Natural killer cell treated with Interleukin-12 subunit alpha and Interleukin-12 subunit beta and Interleukin-15 and Interleukin-18, amount 100 ng/mL, for 72 hours (primary cell): ENCODE results near the gene SPTA1. TPM values are rescaled to one million over a fixed set of nuclear protein-coding genes. Genes with fewer than 3 reads are reported as not detected.
"Not testable (repeated sequence)": the region's sequence is repeated elsewhere in the genome, so short reads cannot be mapped to it uniquely, and the experiment has no call there.

Experiments
- ATAC-seq, 2 donors: fragments of 150-1000 bp; cut with Tn5 transposase in 1 of 2; sonication (Bioruptor Pico), chemical (Tn5 transposase) in 1 of 2; 2 replicates each; pipeline ENCODE4 v1.10.0; 2021
- DNase-seq: peaks from one replicate; pipeline ENCODE4 v3.0.0; 2022; ENCODE audit warnings: low spot score
- H3K27ac Mint-ChIP-seq, 2 donors: 1 replicate in 1 of 2; 2 replicates in 1 of 2; pipeline ENCODE4 v1.8.0; 2022; ENCODE audit warnings: mixed read lengths in 2 of 2, mild to moderate bottlenecking in 1 of 2, moderate library complexity in 1 of 2
- H3K27me3 Mint-ChIP-seq, 2 donors: 1 replicate in 1 of 2; 2 replicates in 1 of 2; pipeline ENCODE4 v1.8.0; 2022; ENCODE audit warnings: mixed read lengths in 2 of 2
- H3K36me3 Mint-ChIP-seq: one replicate; pipeline ENCODE4 v1.8.0; 2022; ENCODE audit warnings: mixed read lengths
- H3K4me1 Mint-ChIP-seq, 2 donors: 1 replicate in 1 of 2; 2 replicates in 1 of 2; pipeline ENCODE4 v1.8.0; 2022; ENCODE audit warnings: low read depth in 2 of 2, mixed read lengths in 2 of 2, mild to moderate bottlenecking in 1 of 2
- H3K4me3 Mint-ChIP-seq: one replicate; pipeline ENCODE4 v1.8.0; 2022; ENCODE audit warnings: mixed read lengths
- H3K9me3 Mint-ChIP-seq: 2 replicates; pipeline ENCODE4 v1.8.0; 2022; ENCODE audit warnings: mixed read lengths
- total RNA-seq, 2 donors: library from RNA; stranded (reverse); gene quantifications; one replicate each; pipeline ENCODE4 v1.2.3, GENCODE V29; 2022

SPTA1 gene
- total RNA-seq, 2 donors from 2014 or later: 0.08 to 0.43 TPM

DNA sequence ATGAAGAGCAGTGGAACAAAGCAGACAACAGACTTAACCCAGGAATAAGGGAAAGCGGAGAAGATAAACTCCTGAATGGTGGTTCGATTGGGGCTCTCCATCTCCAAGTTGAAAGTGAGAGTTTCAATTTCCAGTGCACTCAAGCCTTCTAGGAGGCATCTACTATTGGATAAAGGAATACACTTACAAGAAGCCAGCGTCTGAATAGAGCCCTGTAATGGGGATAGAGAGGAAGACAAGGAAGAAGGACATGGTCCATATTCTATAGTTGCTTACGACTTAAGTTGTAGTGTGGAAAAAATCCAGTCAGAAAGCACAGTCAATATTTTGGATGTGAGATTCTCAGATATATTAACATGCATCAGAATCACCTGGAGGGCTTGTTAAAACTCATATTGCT is 14.0 kb upstream of the SPTA1 start, which contains the start of gene OR6K2:
TSS of gene OR6K2 (minus strand) at position 101 of the 400 bp plus-strand sequence. CDS start at position 101, 0 bp downstream.
- H3K9me3 Mint-ChIP-seq: no peaks in the 10 kb centered on the region
- H3K27ac Mint-ChIP-seq: no peak within 1 kb of the TSS
- H3K27me3 Mint-ChIP-seq: peaks cover 19 to 32% of the 10 kb centered on the region in 2 donors
- H3K36me3 Mint-ChIP-seq: no peaks in the 10 kb centered on the region
- H3K4me3 Mint-ChIP-seq: no peak within 1 kb of the TSS
- no peak for DNase-seq
- ATAC-seq: no peak
- no peaks in the 10 kb centered on the region for H3K4me1 Mint-ChIP-seq

- Mint-ChIP-seq H3K4me1 (no peaks in the 10 kb centered on the region), H3K27ac (no peak overlapping the region), H3K9me3 (no peaks in the 10 kb centered on the region), H3K36me3 (no peaks in the 10 kb centered on the region), H3K4me3 (no peak overlapping the region), H3K27me3 (peaks cover 24% of the 10 kb centered on the region in 2 donors)
- ATAC-seq (no peak), DNase-seq (no peak)
Measured at GRCh38 chr1:158694596-158694995, 8.1 kb upstream of the SPTA1 start.

DNA sequence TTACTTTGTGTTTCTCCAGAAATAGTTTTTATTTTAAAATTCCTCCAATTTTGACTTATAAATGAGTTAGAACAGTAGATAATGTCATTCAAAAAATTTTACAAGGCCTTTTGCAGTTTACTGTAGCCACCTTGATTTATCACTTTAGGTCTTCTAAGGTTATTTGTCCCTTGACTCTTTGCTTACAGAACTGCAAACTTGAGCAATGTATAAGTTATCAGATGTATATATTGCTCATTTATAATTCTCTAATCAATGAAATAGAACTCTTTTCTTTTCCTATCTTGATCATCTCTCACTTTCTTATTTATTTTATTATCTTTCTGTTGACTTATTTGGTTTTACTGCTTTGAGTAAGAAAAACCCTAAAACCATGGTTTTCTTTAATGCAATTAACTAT is 5.8 kb upstream of the SPTA1 start:
- Mint-ChIP-seq H3K27me3 (peaks cover 10 to 23% of the 10 kb centered on the region in 2 donors), H3K27ac (no peak overlapping the region), H3K36me3 (no peaks in the 10 kb centered on the region), H3K4me3 (no peak overlapping the region), H3K9me3 (no peaks in the 10 kb centered on the region), H3K4me1 (no peaks in the 10 kb centered on the region)
- ATAC-seq: no peak
- DNase-seq: no peak

- H3K9me3 Mint-ChIP-seq: no peaks in the 10 kb centered on the region
- DNase-seq (no peak), ATAC-seq (no peak)
- H3K4me3 Mint-ChIP-seq: no peak overlapping the region
- no peak overlapping the region for H3K27ac Mint-ChIP-seq
- no peaks in the 10 kb centered on the region for H3K4me1 Mint-ChIP-seq
- no peaks in the 10 kb centered on the region for H3K36me3 Mint-ChIP-seq
- peaks cover 10 to 23% of the 10 kb centered on the region in 2 donors for H3K27me3 Mint-ChIP-seq
Measured at GRCh38 chr1:158691907-158692306, 5.4 kb upstream of the SPTA1 start.

GRCh38 chr1:158691149-158691548 is 4.6 kb upstream of the SPTA1 start:
- not testable (repeated sequence) for H3K4me3 Mint-ChIP-seq, H3K27ac Mint-ChIP-seq, H3K36me3 Mint-ChIP-seq, ATAC-seq, DNase-seq, H3K9me3 Mint-ChIP-seq, H3K4me1 Mint-ChIP-seq
- H3K27me3 Mint-ChIP-seq: peaks cover 10 to 26% of the 10 kb centered on the region in 2 donors

DNA sequence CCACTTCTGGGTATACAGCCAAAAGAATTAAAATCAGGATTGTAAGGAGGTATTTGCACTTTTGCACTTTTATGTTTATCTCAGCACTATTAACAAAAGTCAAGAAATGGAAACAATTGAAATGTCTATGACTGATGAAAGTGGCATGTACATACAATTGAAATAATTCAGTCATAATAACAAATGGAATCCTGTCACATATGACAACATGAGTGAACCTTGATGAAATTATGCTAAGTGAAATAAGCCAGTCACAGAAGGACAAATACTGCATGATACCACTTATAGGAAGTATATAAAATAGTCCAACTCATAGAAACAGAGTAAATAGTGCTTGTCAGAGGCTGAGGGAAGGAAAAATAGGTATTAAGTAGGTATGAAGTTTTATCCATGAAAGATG is 3.4 kb upstream of the SPTA1 start:
- ATAC-seq (no peak), DNase-seq (no peak)
- Mint-ChIP-seq H3K27ac (no peak overlapping the region), H3K9me3 (no peaks in the 10 kb centered on the region), H3K4me3 (no peak overlapping the region), H3K36me3 (no peaks in the 10 kb centered on the region), H3K4me1 (no peaks in the 10 kb centered on the region), H3K27me3 (peaks cover 11 to 21% of the 10 kb centered on the region in 2 donors)

DNA sequence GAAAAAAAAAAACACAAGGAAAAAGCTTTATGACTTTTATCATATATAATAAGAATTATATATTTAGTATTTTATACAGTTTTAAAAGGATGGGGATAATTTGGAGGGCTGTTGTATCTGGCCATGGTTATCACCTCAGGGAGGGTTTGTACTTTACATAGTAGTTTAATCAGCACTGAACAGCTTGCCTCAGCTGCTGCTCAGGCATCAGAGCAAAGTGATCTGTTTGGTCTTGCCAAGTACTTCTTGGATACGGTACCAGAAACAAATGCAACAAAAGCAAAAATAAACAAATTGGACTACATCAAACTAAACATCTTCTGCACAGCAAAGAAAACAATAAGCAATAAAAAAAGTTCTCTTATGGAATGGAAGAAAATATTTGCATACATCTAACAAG is 2.6 kb upstream of the SPTA1 start:
- Mint-ChIP-seq H3K9me3 (no peaks in the 10 kb centered on the region), H3K4me3 (no peak overlapping the region), H3K36me3 (no peaks in the 10 kb centered on the region), H3K27me3 (peaks cover 10 to 20% of the 10 kb centered on the region in 2 donors), H3K4me1 (no peaks in the 10 kb centered on the region), H3K27ac (no peak overlapping the region)
- DNase-seq: no peak
- no peak for ATAC-seq

GRCh38 chr1:158688343-158688742 is 1.8 kb upstream of the SPTA1 start:
- not testable (repeated sequence) for H3K4me3 Mint-ChIP-seq, H3K4me1 Mint-ChIP-seq, ATAC-seq, DNase-seq, H3K27ac Mint-ChIP-seq, H3K9me3 Mint-ChIP-seq, H3K36me3 Mint-ChIP-seq
- H3K27me3 Mint-ChIP-seq: peaks cover 10 to 20% of the 10 kb centered on the region in 2 donors

- Mint-ChIP-seq H3K27ac (no peak overlapping the region), H3K4me1 (no peaks in the 10 kb centered on the region), H3K4me3 (no peak overlapping the region), H3K36me3 (no peaks in the 10 kb centered on the region), H3K9me3 (no peaks in the 10 kb centered on the region), H3K27me3 (peaks cover 10 to 24% of the 10 kb centered on the region in 2 donors)
- no peak for DNase-seq
- no peak for ATAC-seq
Measured at GRCh38 chr1:158687037-158687436, 522 bp upstream of the SPTA1 start.

DNA sequence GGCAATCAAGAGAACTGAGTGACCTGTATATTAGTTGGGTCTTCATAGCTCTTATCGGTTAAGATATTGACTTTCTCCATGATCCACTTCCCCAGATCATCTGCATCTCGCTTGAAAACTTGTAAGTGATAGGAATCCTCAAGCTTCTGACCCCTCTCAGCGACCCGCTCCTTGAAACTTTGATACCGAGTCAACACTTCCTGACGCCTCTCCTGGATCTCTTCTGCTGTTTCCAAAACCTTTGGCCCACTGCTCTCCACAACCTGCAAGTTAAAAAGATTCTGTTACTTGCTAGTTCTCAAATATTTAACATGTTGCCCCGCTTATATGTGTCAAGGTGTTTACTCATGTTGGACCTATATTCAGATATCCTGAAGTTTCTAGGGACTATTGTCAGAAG is 1.4 kb downstream of the SPTA1 start:
- Mint-ChIP-seq H3K27me3 (peaks cover 17 to 26% of the 10 kb centered on the region in 2 donors), H3K9me3 (no peaks in the 10 kb centered on the region), H3K4me1 (no peaks in the 10 kb centered on the region), H3K4me3 (no peak overlapping the region), H3K36me3 (no peaks in the 10 kb centered on the region), H3K27ac (no peak overlapping the region)
- no peak for ATAC-seq
- no peak for DNase-seq

- Mint-ChIP-seq H3K9me3 (no peaks in the 10 kb centered on the region), H3K36me3 (no peaks in the 10 kb centered on the region), H3K27me3 (peaks cover 17 to 19% of the 10 kb centered on the region in 2 donors), H3K4me3 (no peak overlapping the region), H3K27ac (no peak overlapping the region), H3K4me1 (no peaks in the 10 kb centered on the region)
- DNase-seq (no peak), ATAC-seq (no peak)
Measured at GRCh38 chr1:158681606-158682005, 4.9 kb downstream of the SPTA1 start.

- peaks cover 6 to 12% of the 10 kb centered on the region in 2 donors for H3K27me3 Mint-ChIP-seq
- no peak overlapping the region for H3K27ac Mint-ChIP-seq
- peaks cover 3 to 5% of the 10 kb centered on the region in 2 donors for H3K4me1 Mint-ChIP-seq
- H3K4me3 Mint-ChIP-seq: no peak overlapping the region
- no peaks in the 10 kb centered on the region for H3K9me3 Mint-ChIP-seq
- DNase-seq (no peak), ATAC-seq (no peak)
- H3K36me3 Mint-ChIP-seq: no peaks in the 10 kb centered on the region
Measured at GRCh38 chr1:158679289-158679688, 7.2 kb downstream of the SPTA1 start.

DNA sequence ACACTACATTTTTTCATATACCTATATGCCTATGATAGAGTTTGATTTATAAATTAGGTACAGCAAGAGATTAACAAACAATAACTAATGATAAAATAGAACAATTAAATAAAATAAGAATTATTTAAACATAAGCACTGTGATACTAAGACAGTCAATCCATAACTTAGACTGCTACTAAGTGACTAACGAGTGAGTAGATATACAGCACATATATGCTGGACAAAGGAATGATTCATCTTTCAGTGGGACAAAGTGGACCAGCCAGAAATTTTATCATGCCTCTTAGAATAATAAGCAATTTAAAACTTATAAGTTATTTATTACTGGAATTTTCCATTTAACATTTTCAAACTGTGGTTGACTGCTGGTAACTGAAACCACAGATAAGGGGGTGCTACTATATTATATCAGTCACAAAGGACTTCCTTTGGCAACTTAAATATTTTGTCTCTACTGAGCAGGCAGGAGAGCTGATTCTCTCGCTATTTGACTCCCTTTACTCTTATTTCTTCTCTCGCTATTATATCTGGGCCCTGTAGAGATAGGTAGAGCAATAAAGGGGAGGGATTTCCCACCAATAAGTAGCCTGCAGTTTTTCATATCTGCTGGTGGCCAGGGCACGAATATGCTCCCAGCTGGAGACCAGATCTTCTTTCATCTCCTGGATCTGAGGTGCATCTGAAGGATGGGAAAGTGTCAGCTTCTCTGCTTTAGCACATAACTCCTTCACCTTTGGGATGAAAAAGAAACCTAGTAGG is 10.8 kb downstream of the SPTA1 start:
- no peak for ATAC-seq
- Mint-ChIP-seq H3K4me1 (peaks cover 3 to 5% of the 10 kb centered on the region in 2 donors), H3K9me3 (no peaks in the 10 kb centered on the region), H3K36me3 (no peaks in the 10 kb centered on the region), H3K4me3 (no peak overlapping the region), H3K27ac (no peak overlapping the region), H3K27me3 (peaks cover 5 to 6% of the 10 kb centered on the region in 2 donors)
- no peak for DNase-seq

- H3K27me3 Mint-ChIP-seq: peaks cover 5 to 15% of the 10 kb centered on the region in 2 donors
- H3K4me1 Mint-ChIP-seq: peaks cover 3 to 5% of the 10 kb centered on the region in 2 donors
- H3K4me3 Mint-ChIP-seq: no peak overlapping the region
- ATAC-seq (no peak), DNase-seq (no peak)
- H3K36me3 Mint-ChIP-seq: no peaks in the 10 kb centered on the region
- no peaks in the 10 kb centered on the region for H3K9me3 Mint-ChIP-seq
- H3K27ac Mint-ChIP-seq: no peak overlapping the region
Measured at GRCh38 chr1:158674302-158674701, 12.2 kb downstream of the SPTA1 start.

DNA sequence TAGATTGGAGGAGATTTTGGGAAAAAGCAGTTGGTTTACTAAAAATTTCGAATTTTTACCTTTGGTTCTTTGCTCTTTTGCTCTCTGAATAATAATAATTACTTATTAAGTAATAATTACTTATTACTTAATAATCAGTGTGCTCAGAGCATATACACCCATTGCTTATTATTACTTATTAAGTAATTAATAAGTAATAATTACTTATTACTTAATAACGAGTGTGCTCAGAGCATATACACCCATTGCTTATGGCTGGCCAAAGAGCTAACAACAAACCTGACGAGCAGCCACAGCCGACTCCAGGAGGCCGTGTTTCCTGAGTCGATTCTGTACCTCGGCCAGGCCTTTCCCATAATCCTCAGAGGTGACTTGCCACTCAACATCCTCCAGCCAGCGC is 20.5 kb downstream of the SPTA1 start:
- ATAC-seq (no peak), DNase-seq (no peak)
- Mint-ChIP-seq H3K4me1 (no peaks in the 10 kb centered on the region), H3K27ac (no peak overlapping the region), H3K36me3 (no peaks in the 10 kb centered on the region), H3K4me3 (no peak overlapping the region), H3K9me3 (no peaks in the 10 kb centered on the region), H3K27me3 (peaks cover 5 to 17% of the 10 kb centered on the region in 2 donors)
